HG03045 (cell line): ENCODE data around the gene DPP4.

ENCODE experiments used
- ATAC-seq: cut with Tn5 transposase; IDR thresholded peaks from one replicate; pipeline ENCODE4 v1.9.1; 2021; ENCODE audit warnings: mild to moderate bottlenecking, moderate library complexity; ENCODE audit not compliant: unreplicated experiment

DPP4 gene

GRCh38 chr2:162022290-162022945 is 51.6 kb downstream of the DPP4 start:
- no peak for ATAC-seq

- ATAC-seq: no peak
Measured at GRCh38 chr2:162021516-162022058, 52.4 kb downstream of the DPP4 start.

GRCh38 chr2:162018530-162018929 is 55.5 kb downstream of the DPP4 start:
- no peak for ATAC-seq

- no peak for ATAC-seq
Measured at GRCh38 chr2:162017233-162017632, 56.8 kb downstream of the DPP4 start.

GRCh38 chr2:162016080-162016479 is 57.9 kb downstream of the DPP4 start:
- no peak for ATAC-seq

- ATAC-seq: no peak
Measured at GRCh38 chr2:162014751-162015150, 59.3 kb downstream of the DPP4 start.

GRCh38 chr2:162013514-162014475 is 60.2 kb downstream of the DPP4 start:
- no peak for ATAC-seq

- no peak for ATAC-seq
Measured at GRCh38 chr2:162012565-162013058, 61.4 kb downstream of the DPP4 start.

- no peak for ATAC-seq
Measured at GRCh38 chr2:162011706-162012564, 62.1 kb downstream of the DPP4 start.

- no peak for ATAC-seq
Measured at GRCh38 chr2:162009543-162009942, 64.5 kb downstream of the DPP4 start.

GRCh38 chr2:162007447-162008040 is 66.5 kb downstream of the DPP4 start:
- ATAC-seq: no peak

GRCh38 chr2:162006337-162006736 is 67.7 kb downstream of the DPP4 start:
- no peak for ATAC-seq

GRCh38 chr2:162004031-162004430 is 70.0 kb downstream of the DPP4 start:
- no peak for ATAC-seq

GRCh38 chr2:162002623-162003235 is 71.3 kb downstream of the DPP4 start:
- no peak for ATAC-seq

GRCh38 chr2:162000431-162000830 is 73.6 kb downstream of the DPP4 start:
- no peak for ATAC-seq

- no peak for ATAC-seq
Measured at GRCh38 chr2:161999321-161999720, 74.7 kb downstream of the DPP4 start.

- no peak for ATAC-seq
Measured at GRCh38 chr2:161998857-161999256, 75.2 kb downstream of the DPP4 start.

GRCh38 chr2:161997916-161998471 is 76.0 kb downstream of the DPP4 start:
- no peak for ATAC-seq

- ATAC-seq: no peak
Measured at GRCh38 chr2:161995553-161996016, 78.4 kb downstream of the DPP4 start.
